ENCODE data around the gene TEKTIP1. TPM values are rescaled to one million over a fixed set of nuclear protein-coding genes. Genes with fewer than 3 reads are reported as not detected.

The TEKTIP1 gene
- polyA plus RNA-seq, 1 donor from 2014 or later = not detected

DNA sequence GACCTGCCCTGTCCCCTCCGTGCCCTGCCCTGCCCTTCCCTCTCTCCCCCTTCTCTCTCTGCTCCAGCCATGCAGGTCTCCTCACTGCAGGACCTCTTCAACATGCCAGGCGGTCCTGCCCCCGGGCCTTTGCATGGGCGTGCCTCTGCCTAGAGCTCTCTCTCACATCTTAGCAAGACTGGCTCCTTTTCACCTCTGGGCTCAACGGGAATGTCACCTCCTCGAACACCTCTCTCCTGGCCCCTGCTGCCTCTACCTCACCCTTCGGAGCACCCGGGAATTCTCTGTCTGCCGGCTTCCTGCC is 12.8 kb downstream of the TEKTIP1 start:
- H3K4me2 ChIP-seq (ENCODE audit: low read length) = no peak overlapping the region
- no peak overlapping the region for H3K27ac ChIP-seq (ENCODE audit: low read length)
- H2AFZ ChIP-seq (ENCODE audit: low read depth, low read length) = no peak overlapping the region
- no peaks in the 10 kb centered on the region for H3K9me3 ChIP-seq (ENCODE audit: low read length)
- H3K36me3 ChIP-seq (ENCODE audit: insufficient read depth, low read length) = no peaks in the 10 kb centered on the region
- H3K9me2 ChIP-seq (ENCODE audit: insufficient read depth, low read length) = no peaks in the 10 kb centered on the region
- no peaks in the 10 kb centered on the region for H3K79me2 ChIP-seq (replicated peaks; ENCODE audit: insufficient read depth, low read length)
- H4K20me1 ChIP-seq (ENCODE audit: insufficient read depth) = no peaks in the 10 kb centered on the region
- H3K9ac ChIP-seq (ENCODE audit: low read length) = no peak overlapping the region
- H3K27me3 ChIP-seq (ENCODE audit: insufficient read depth, low read depth, low read length) = no peaks in the 10 kb centered on the region
- H3F3A ChIP-seq (ENCODE audit: insufficient read depth, low read length, poor library complexity, severe bottlenecking) = no peaks in the 10 kb centered on the region
- TF ChIP-seq SMC3 (conservative IDR thresholded peaks at IDR 0.05; ENCODE audit: poor library complexity) (no peak), RAD21 (conservative IDR thresholded peaks at IDR 0.05) (no peak), EZH2 (IDR thresholded peaks at IDR 0.05; ENCODE audit: borderline replicate concordance, insufficient read depth, low read length, poor library complexity, severe bottlenecking) (no peak), POLR2AphosphoS5 (IDR thresholded peaks at IDR 0.05) (no peak), EP300 (conservative IDR thresholded peaks at IDR 0.05; ENCODE audit: poor library complexity, severe bottlenecking) (no peak), MXI1 (conservative IDR thresholded peaks at IDR 0.05; ENCODE audit: poor library complexity, severe bottlenecking) (no peak), TAF1 (IDR thresholded peaks at IDR 0.05; ENCODE audit: low read depth) (no peak)
- TF ChIP-seq, protein P1, sequence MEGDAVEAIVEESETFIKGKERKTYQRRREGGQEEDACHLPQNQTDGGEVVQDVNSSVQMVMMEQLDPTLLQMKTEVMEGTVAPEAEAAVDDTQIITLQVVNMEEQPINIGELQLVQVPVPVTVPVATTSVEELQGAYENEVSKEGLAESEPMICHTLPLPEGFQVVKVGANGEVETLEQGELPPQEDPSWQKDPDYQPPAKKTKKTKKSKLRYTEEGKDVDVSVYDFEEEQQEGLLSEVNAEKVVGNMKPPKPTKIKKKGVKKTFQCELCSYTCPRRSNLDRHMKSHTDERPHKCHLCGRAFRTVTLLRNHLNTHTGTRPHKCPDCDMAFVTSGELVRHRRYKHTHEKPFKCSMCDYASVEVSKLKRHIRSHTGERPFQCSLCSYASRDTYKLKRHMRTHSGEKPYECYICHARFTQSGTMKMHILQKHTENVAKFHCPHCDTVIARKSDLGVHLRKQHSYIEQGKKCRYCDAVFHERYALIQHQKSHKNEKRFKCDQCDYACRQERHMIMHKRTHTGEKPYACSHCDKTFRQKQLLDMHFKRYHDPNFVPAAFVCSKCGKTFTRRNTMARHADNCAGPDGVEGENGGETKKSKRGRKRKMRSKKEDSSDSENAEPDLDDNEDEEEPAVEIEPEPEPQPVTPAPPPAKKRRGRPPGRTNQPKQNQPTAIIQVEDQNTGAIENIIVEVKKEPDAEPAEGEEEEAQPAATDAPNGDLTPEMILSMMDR (IDR thresholded peaks at IDR 0.05; ENCODE audit: poor library complexity, severe bottlenecking) = no peak
- TF ChIP-seq, protein P2, sequence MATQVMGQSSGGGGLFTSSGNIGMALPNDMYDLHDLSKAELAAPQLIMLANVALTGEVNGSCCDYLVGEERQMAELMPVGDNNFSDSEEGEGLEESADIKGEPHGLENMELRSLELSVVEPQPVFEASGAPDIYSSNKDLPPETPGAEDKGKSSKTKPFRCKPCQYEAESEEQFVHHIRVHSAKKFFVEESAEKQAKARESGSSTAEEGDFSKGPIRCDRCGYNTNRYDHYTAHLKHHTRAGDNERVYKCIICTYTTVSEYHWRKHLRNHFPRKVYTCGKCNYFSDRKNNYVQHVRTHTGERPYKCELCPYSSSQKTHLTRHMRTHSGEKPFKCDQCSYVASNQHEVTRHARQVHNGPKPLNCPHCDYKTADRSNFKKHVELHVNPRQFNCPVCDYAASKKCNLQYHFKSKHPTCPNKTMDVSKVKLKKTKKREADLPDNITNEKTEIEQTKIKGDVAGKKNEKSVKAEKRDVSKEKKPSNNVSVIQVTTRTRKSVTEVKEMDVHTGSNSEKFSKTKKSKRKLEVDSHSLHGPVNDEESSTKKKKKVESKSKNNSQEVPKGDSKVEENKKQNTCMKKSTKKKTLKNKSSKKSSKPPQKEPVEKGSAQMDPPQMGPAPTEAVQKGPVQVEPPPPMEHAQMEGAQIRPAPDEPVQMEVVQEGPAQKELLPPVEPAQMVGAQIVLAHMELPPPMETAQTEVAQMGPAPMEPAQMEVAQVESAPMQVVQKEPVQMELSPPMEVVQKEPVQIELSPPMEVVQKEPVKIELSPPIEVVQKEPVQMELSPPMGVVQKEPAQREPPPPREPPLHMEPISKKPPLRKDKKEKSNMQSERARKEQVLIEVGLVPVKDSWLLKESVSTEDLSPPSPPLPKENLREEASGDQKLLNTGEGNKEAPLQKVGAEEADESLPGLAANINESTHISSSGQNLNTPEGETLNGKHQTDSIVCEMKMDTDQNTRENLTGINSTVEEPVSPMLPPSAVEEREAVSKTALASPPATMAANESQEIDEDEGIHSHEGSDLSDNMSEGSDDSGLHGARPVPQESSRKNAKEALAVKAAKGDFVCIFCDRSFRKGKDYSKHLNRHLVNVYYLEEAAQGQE (IDR thresholded peaks at IDR 0.05; ENCODE audit: borderline replicate concordance) = no peak
- no peak overlapping the region for H3K4me3 ChIP-seq (ENCODE audit: low read length)

DNA sequence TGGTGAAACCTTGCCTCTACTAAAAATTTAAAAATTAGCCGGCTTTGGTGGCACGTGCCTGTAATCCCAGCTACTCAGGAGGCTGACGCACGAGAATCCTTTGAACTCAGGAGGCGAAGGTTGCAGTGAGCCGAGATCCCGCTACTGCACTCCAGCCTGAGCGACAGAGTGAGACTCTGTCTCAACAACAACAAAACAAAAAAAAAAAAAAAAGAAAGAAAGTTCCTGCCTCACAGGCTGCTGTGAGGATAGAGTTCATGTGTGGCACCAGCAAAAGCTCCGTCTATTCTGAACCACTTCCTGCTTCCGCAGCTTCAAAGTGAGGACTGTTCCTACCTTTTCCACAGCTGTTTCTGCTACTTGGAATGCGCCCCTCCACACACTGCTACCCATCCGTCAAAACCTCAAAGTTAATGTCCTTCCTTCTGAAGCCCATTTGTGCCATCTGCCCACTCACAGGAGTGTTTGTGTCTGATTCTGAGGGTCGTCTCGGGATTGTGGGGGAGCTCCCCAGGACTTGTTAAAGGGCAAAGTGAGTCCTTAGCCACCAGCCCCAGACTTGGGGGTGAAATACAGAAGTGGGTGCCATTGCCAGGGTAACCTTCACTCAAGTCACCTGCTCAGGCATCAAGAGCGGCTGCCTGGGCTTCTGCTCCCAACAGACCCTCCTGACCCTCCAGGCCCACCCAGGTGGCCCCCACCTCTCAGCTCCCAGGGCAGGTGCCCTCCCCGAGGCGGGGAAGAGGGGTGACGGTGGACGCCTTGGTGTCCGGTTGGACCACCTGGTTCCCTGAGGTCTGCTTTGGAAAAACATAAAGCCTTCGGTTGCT is 15.5 kb downstream of the TEKTIP1 start:
- H3K9ac ChIP-seq (ENCODE audit: low read length) = no peak overlapping the region
- H3K9me3 ChIP-seq (ENCODE audit: low read length) = no peaks in the 10 kb centered on the region
- no peaks in the 10 kb centered on the region for H3K27me3 ChIP-seq (ENCODE audit: insufficient read depth, low read depth, low read length)
- H3F3A ChIP-seq (ENCODE audit: insufficient read depth, low read length, poor library complexity, severe bottlenecking) = no peaks in the 10 kb centered on the region
- H2AFZ ChIP-seq (ENCODE audit: low read depth, low read length) = no peak overlapping the region
- H3K27ac ChIP-seq (ENCODE audit: low read length) = no peak overlapping the region
- H3K9me2 ChIP-seq (ENCODE audit: insufficient read depth, low read length) = no peaks in the 10 kb centered on the region
- H3K36me3 ChIP-seq (ENCODE audit: insufficient read depth, low read length) = no peaks in the 10 kb centered on the region
- TF ChIP-seq SMC3 (conservative IDR thresholded peaks at IDR 0.05; ENCODE audit: poor library complexity) (no peak), POLR2AphosphoS5 (IDR thresholded peaks at IDR 0.05) (no peak), MXI1 (conservative IDR thresholded peaks at IDR 0.05; ENCODE audit: poor library complexity, severe bottlenecking) (no peak), EP300 (conservative IDR thresholded peaks at IDR 0.05; ENCODE audit: poor library complexity, severe bottlenecking) (no peak), RAD21 (conservative IDR thresholded peaks at IDR 0.05) (no peak), TAF1 (IDR thresholded peaks at IDR 0.05; ENCODE audit: low read depth) (no peak), EZH2 (IDR thresholded peaks at IDR 0.05; ENCODE audit: borderline replicate concordance, insufficient read depth, low read length, poor library complexity, severe bottlenecking) (no peak)
- TF ChIP-seq, protein P2 (IDR thresholded peaks at IDR 0.05; ENCODE audit: borderline replicate concordance) = no peak
- TF ChIP-seq, protein P1 (IDR thresholded peaks at IDR 0.05; ENCODE audit: poor library complexity, severe bottlenecking) = no peak
- H3K79me2 ChIP-seq (replicated peaks; ENCODE audit: insufficient read depth, low read length) = no peaks in the 10 kb centered on the region
- no peak overlapping the region for H3K4me2 ChIP-seq (ENCODE audit: low read length)
- no peaks in the 10 kb centered on the region for H4K20me1 ChIP-seq (ENCODE audit: insufficient read depth)
- H3K4me3 ChIP-seq (ENCODE audit: low read length) = no peak overlapping the region

Measured in neural cell (in vitro differentiated cells).